Measurements from ENCODE around the gene PTPRD. TPM values are rescaled to one million over a fixed set of nuclear protein-coding genes. Genes with fewer than 3 reads are reported as not detected.

PTPRD gene
- total RNA-seq, 1 experiment from 2014 or later, result not detected

DNA sequence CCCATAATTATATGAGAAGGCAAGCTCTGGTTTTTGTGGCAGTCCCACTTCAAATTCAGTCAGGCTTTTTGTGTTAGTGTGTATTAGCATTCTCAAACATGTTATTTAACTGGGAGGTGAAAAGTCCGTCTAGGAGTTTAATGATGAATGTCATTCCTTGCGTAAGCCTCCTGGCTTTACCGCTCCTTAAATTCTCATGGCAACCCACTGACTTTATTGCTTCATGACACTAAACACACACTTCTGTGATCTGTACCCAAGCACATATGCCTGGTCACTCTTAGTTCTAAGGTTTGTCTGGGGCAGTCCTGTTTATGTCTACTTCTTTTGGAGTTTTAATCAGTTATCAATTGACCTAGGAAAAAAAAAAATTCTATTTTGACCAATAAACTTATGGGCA, 2135.4 kb downstream of the PTPRD start:
- POLR2A ChIA-PET, result no interaction called here
- in situ Hi-C loops (cut with HindIII; ENCODE audit: low pct_unique_long_range_greater_than_20kb, low sequenced_read_pairs) (no loop called here), intact Hi-C loops (cut with micrococcal nuclease; ENCODE audit: unreplicated experiment) (no loop called here)
- no peak for DNase-seq (ENCODE audit: low read depth, low spot score)
- Histone ChIP-seq H3K36me3 (ENCODE audit: control insufficient read depth, insufficient read depth, low read length) (no peaks in the 10 kb centered on the region), H3K9me3 (ENCODE audit: control insufficient read depth, insufficient read depth, low read depth, low read length) (no peaks in the 10 kb centered on the region), H3K27me3 (ENCODE audit: control insufficient read depth, insufficient read depth, low read length) (no peaks in the 10 kb centered on the region), H3K4me1 (ENCODE audit: control insufficient read depth, insufficient read depth, low read length) (no peaks in the 10 kb centered on the region), H3K4me3 (ENCODE audit: low read depth in 2 of 2, low read length in 2 of 2) (no peak overlapping the region), H3K27ac (ENCODE audit: low read length) (no peak overlapping the region)
- CTCF ChIA-PET, result no interaction called here
- BruUV-seq (replicated peaks), result no TSS peak
- no peak for ATAC-seq
- TF ChIP-seq, protein P1, sequence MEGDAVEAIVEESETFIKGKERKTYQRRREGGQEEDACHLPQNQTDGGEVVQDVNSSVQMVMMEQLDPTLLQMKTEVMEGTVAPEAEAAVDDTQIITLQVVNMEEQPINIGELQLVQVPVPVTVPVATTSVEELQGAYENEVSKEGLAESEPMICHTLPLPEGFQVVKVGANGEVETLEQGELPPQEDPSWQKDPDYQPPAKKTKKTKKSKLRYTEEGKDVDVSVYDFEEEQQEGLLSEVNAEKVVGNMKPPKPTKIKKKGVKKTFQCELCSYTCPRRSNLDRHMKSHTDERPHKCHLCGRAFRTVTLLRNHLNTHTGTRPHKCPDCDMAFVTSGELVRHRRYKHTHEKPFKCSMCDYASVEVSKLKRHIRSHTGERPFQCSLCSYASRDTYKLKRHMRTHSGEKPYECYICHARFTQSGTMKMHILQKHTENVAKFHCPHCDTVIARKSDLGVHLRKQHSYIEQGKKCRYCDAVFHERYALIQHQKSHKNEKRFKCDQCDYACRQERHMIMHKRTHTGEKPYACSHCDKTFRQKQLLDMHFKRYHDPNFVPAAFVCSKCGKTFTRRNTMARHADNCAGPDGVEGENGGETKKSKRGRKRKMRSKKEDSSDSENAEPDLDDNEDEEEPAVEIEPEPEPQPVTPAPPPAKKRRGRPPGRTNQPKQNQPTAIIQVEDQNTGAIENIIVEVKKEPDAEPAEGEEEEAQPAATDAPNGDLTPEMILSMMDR (IDR thresholded peaks at IDR 0.05), result no peak
- no peak for TF ChIP-seq POLR2AphosphoS5 (IDR thresholded peaks at IDR 0.05; ENCODE audit: low read depth, low read length)
- no peak for TF ChIP-seq REST (IDR thresholded peaks at IDR 0.05; ENCODE audit: insufficient read depth in 1 of 2, low read depth in 2 of 2, low read length in 1 of 2)
- no peak for TF ChIP-seq TCF7L2 (IDR thresholded peaks at IDR 0.05; ENCODE audit: low read depth, low read length)
- no peak for TF ChIP-seq SIN3A (IDR thresholded peaks at IDR 0.05; ENCODE audit: borderline replicate concordance, insufficient read depth, low read depth, low read length)

DNA sequence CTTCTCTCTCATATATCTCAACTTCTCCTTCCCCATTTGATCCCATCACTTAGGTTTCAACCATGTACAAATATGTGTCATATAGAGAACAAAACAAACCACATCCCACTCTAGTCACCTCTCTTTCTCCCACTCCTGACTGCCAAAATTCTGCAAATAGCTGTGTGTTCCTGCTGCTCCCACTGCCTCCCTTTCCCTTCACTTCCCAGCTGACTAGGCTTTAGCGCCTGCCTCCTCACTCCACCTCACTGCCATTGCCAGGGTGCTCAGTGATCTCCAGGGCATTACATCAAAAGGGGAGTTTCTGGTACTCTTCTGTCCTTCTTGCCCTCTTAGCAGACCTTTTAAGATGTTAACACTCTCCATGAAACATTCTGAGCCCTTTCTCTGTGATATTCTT, 2137.9 kb downstream of the PTPRD start:
- Histone ChIP-seq H3K27me3 (ENCODE audit: control insufficient read depth, insufficient read depth, low read length) (no peaks in the 10 kb centered on the region), H3K4me1 (ENCODE audit: control insufficient read depth, insufficient read depth, low read length) (no peaks in the 10 kb centered on the region), H3K4me3 (ENCODE audit: low read depth in 2 of 2, low read length in 2 of 2) (no peak overlapping the region), H3K27ac (ENCODE audit: low read length) (no peak overlapping the region), H3K9me3 (ENCODE audit: control insufficient read depth, insufficient read depth, low read depth, low read length) (no peaks in the 10 kb centered on the region), H3K36me3 (ENCODE audit: control insufficient read depth, insufficient read depth, low read length) (no peaks in the 10 kb centered on the region)
- in situ Hi-C loops (cut with HindIII; ENCODE audit: low pct_unique_long_range_greater_than_20kb, low sequenced_read_pairs) (no loop called here), intact Hi-C loops (cut with micrococcal nuclease; ENCODE audit: unreplicated experiment) (no loop called here)
- no TSS peak for BruUV-seq (replicated peaks)
- ATAC-seq (no peak), DNase-seq (ENCODE audit: low read depth, low spot score) (no peak)
- POLR2A ChIA-PET, result no interaction called here
- CTCF ChIA-PET, result no interaction called here
- TF ChIP-seq POLR2AphosphoS5 (IDR thresholded peaks at IDR 0.05; ENCODE audit: low read depth, low read length), result no peak
- TF ChIP-seq, protein P1 (IDR thresholded peaks at IDR 0.05), result no peak
- TF ChIP-seq SIN3A (IDR thresholded peaks at IDR 0.05; ENCODE audit: borderline replicate concordance, insufficient read depth, low read depth, low read length), result no peak
- no peak for TF ChIP-seq TCF7L2 (IDR thresholded peaks at IDR 0.05; ENCODE audit: low read depth, low read length)
- no peak for TF ChIP-seq REST (IDR thresholded peaks at IDR 0.05; ENCODE audit: insufficient read depth in 1 of 2, low read depth in 2 of 2, low read length in 1 of 2)
